GM12865 (cell line): ENCODE data around the gene FAM107B.
A peak's percentile ranks its signal among the peaks of the same experiment; 100 is the strongest.

Experiments
- DNase-seq: peaks from one replicate; pipeline ENCODE4 v3.0.0; 2010; ENCODE audit warnings: low read depth
- H3K4me3 ChIP-seq: 2 replicates; pipeline ENCODE4 v1.5.1; 2011; ENCODE audit warnings: mild to moderate bottlenecking, low read depth, low read length, control low read depth
- CTCF ChIP-seq: IDR thresholded peaks from 2 replicates; pipeline ENCODE4 v1.5.1; 2011; ENCODE audit warnings: low read length, control low read depth, low read depth, inconsistent platforms; ENCODE audit not compliant: insufficient read depth; ENCODE audit errors: missing control alignments

FAM107B gene

GRCh38 chr10:14601872-14602725, 172.6 kb downstream of the FAM107B start:
- peak overlapping the region; percentile 84 for H3K4me3 ChIP-seq
- TF ChIP-seq CTCF: no peak
- peak; percentile 89 for DNase-seq

- H3K4me3 ChIP-seq: peak overlapping the region; percentile 84
- TF ChIP-seq CTCF: no peak
- DNase-seq: no peak
These were observed 173.4 kb downstream of the FAM107B start for GRCh38 chr10:14601326-14601725.

- no peak for DNase-seq
- TF ChIP-seq CTCF: no peak
- no peak overlapping the region for H3K4me3 ChIP-seq
These were observed 174.6 kb downstream of the FAM107B start for GRCh38 chr10:14600065-14600464.

- no peak for TF ChIP-seq CTCF
- DNase-seq: no peak
- H3K4me3 ChIP-seq: no peak overlapping the region
These were observed 175.6 kb downstream of the FAM107B start for GRCh38 chr10:14598809-14599764.

GRCh38 chr10:14595526-14596182, 179.0 kb downstream of the FAM107B start:
- TF ChIP-seq CTCF: no peak
- no peak overlapping the region for H3K4me3 ChIP-seq
- DNase-seq: no peak

GRCh38 chr10:14594878-14595525, 179.7 kb downstream of the FAM107B start:
- H3K4me3 ChIP-seq: no peak overlapping the region
- TF ChIP-seq CTCF: no peak
- DNase-seq: no peak
